OCI-LY3 (cell line): Measurements from ENCODE around the gene CHML.

Experiments
- H2AFZ ChIP-seq: fragments of 200-600, 300-600 bp; shearing (Covaris generic); 2 replicates; pipeline ENCODE4 v1.6.0; 2014; ENCODE audit warnings: antibody characterized with exemption, low read depth, low read length
- H3K27ac ChIP-seq: fragments of 200-600, 300-600 bp; sonication (generic); 2 replicates; pipeline ENCODE4 v1.5.1; 2014; ENCODE audit warnings: mild to moderate bottlenecking, low read length, moderate library complexity, mixed read lengths
- H3K27me3 ChIP-seq: fragments of 200-600, 300-600 bp; sonication (generic); 2 replicates; pipeline ENCODE4 v1.6.1; 2014; ENCODE audit warnings: low read depth, low read length, mixed read lengths
- H3K36me3 ChIP-seq: fragments of 200-600, 300-600 bp; sonication (generic); replicated peaks from 2 replicates; pipeline ENCODE3; 2014; ENCODE audit warnings: low read depth, low read length, mixed read lengths
- H3K4me1 ChIP-seq: fragments of 300-600, 200-600 bp; sonication (generic); 2 replicates; pipeline ENCODE4 v1.6.1; 2014; ENCODE audit warnings: low read length, mixed read lengths
- H3K4me2 ChIP-seq: fragments of 200-600, 300-600 bp; sonication (generic); 2 replicates; pipeline ENCODE4 v1.6.1; 2014; ENCODE audit warnings: low read length, mixed read lengths
- H3K4me3 ChIP-seq: fragments of 300-600, 200-600 bp; sonication (generic); 2 replicates; pipeline ENCODE4 v1.5.1; 2014; ENCODE audit warnings: antibody characterized with exemption, mild to moderate bottlenecking, low read length, moderate library complexity
- H3K79me2 ChIP-seq: fragments of 300-600, 200-600 bp; shearing (Covaris generic); 2 replicates; pipeline ENCODE4 v1.6.1; 2014; ENCODE audit warnings: mild to moderate bottlenecking, low read length, mixed read lengths
- H3K9ac ChIP-seq: fragments of 300-600, 200-600 bp; shearing (Covaris generic); 2 replicates; pipeline ENCODE4 v1.6.0; 2014; ENCODE audit warnings: mild to moderate bottlenecking, low read length, moderate library complexity
- H3K9me3 ChIP-seq: fragments of 200-600, 300-600 bp; shearing (Covaris generic); 2 replicates; pipeline ENCODE4 v1.6.1; 2014; ENCODE audit warnings: low read length, mixed read lengths; ENCODE audit not compliant: insufficient read depth
- H4K20me1 ChIP-seq: fragments of 200-600, 300-600 bp; sonication (generic); 2 replicates; pipeline ENCODE4 v1.6.1; 2016; ENCODE audit warnings: low read length, mixed read lengths; ENCODE audit not compliant: insufficient read depth
- CTCF ChIP-seq: fragments of 200-600, 300-600 bp; sonication (generic); IDR thresholded peaks from 2 replicates; pipeline ENCODE4 v1.5.1; 2014; ENCODE audit warnings: antibody characterized with exemption, low read length, low read depth
- EZH2phosphoT487 ChIP-seq: fragments of 200-600 bp; shearing (Covaris generic); IDR thresholded peaks from 2 replicates; pipeline ENCODE4 v1.6.1; 2018; ENCODE audit warnings: antibody characterized with exemption, mixed run types, low read depth

Gene CHML

GRCh38 chr1:241615043-241615974 lies 24.9 kb downstream of the CHML start:
- peaks cover 3% of the 10 kb centered on the region for H3K36me3 ChIP-seq
- no peaks in the 10 kb centered on the region for H3K27me3 ChIP-seq
- no peaks in the 10 kb centered on the region for H3K79me2 ChIP-seq
- H3K4me2 ChIP-seq = no peak overlapping the region
- no peak overlapping the region for H3K9ac ChIP-seq
- no peak overlapping the region for H2AFZ ChIP-seq
- TF ChIP-seq CTCF (no peak), EZH2phosphoT487 (no peak)
- peaks cover 15% of the 10 kb centered on the region for H3K4me1 ChIP-seq
- no peaks in the 10 kb centered on the region for H3K9me3 ChIP-seq
- no peak overlapping the region for H3K27ac ChIP-seq
- H4K20me1 ChIP-seq = no peaks in the 10 kb centered on the region
- H3K4me3 ChIP-seq = no peak overlapping the region

- no peak overlapping the region for H2AFZ ChIP-seq
- no peaks in the 10 kb centered on the region for H3K9me3 ChIP-seq
- no peak overlapping the region for H3K4me2 ChIP-seq
- peaks cover 3% of the 10 kb centered on the region for H3K36me3 ChIP-seq
- no peak overlapping the region for H3K9ac ChIP-seq
- peaks cover 15% of the 10 kb centered on the region for H3K4me1 ChIP-seq
- no peak overlapping the region for H3K27ac ChIP-seq
- H3K27me3 ChIP-seq = no peaks in the 10 kb centered on the region
- no peaks in the 10 kb centered on the region for H4K20me1 ChIP-seq
- no peaks in the 10 kb centered on the region for H3K79me2 ChIP-seq
- no peak for TF ChIP-seq EZH2phosphoT487
- TF ChIP-seq CTCF = no peak
- no peak overlapping the region for H3K4me3 ChIP-seq
Measured at GRCh38 chr1:241614572-241614971, 25.6 kb downstream of the CHML start.

- TF ChIP-seq EZH2phosphoT487 (no peak), CTCF (no peak)
- no peak overlapping the region for H3K27ac ChIP-seq
Measured at GRCh38 chr1:241614144-241614543, 26.0 kb downstream of the CHML start.

GRCh38 chr1:241612533-241613477 lies 27.4 kb downstream of the CHML start:
- peaks cover 15% of the 10 kb centered on the region for H3K4me1 ChIP-seq
- H3K36me3 ChIP-seq = no peaks in the 10 kb centered on the region
- no peak overlapping the region for H3K27ac ChIP-seq
- H3K79me2 ChIP-seq = no peaks in the 10 kb centered on the region
- no peaks in the 10 kb centered on the region for H3K27me3 ChIP-seq
- H3K9ac ChIP-seq = no peak overlapping the region
- no peak overlapping the region for H3K4me2 ChIP-seq
- no peak overlapping the region for H3K4me3 ChIP-seq
- no peak for TF ChIP-seq EZH2phosphoT487
- no peak for TF ChIP-seq CTCF
- no peak overlapping the region for H2AFZ ChIP-seq
- H3K9me3 ChIP-seq = no peaks in the 10 kb centered on the region
- no peaks in the 10 kb centered on the region for H4K20me1 ChIP-seq

More at GRCh38 chr1:241614144-241614543, 26.0 kb downstream of the CHML start:
- Histone ChIP-seq H4K20me1 (no peaks in the 10 kb centered on the region), H3K4me1 (peaks cover 15% of the 10 kb centered on the region), H3K27me3 (no peaks in the 10 kb centered on the region), H3K4me2 (no peak overlapping the region), H2AFZ (no peak overlapping the region), H3K36me3 (peaks cover 3% of the 10 kb centered on the region), H3K9me3 (no peaks in the 10 kb centered on the region), H3K9ac (no peak overlapping the region), H3K79me2 (no peaks in the 10 kb centered on the region), H3K4me3 (no peak overlapping the region)
